ENCODE results near the gene CXCL5. TPM values are rescaled to one million over a fixed set of nuclear protein-coding genes. Genes with fewer than 3 reads are reported as not detected.

The CXCL5 gene
- polyA plus RNA-seq, 1 of the 3 experiments (the other 2 are of a cell fraction), result 0.02 TPM

DNA sequence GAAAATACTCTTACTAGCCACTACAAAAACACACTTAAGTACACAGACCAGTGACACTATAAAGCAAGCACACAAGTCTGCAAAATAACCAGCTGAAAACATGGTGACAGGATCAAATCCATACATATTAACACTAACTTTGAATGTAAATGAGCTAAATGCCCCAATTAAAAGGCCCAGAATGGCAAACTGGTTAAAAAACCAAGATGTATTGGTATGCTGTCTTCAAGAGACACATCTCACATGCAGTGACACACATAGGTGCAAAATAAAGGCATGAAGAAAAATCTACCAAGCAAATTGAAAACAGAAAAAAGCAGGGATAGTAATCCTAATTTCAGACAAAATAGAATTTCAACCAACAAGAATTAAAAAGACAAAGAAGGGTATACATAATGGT lies 27.5 kb downstream of the CXCL5 start:
- DNase-seq, result no peak
- Histone ChIP-seq H3K9me2 (no peaks in the 10 kb centered on the region), H3K36me3 (replicated peaks in 1 of 2; ENCODE audit: control insufficient read depth in 1 of 2, insufficient read depth in 2 of 2, low read length in 1 of 2) (no peaks in the 10 kb centered on the region), H3K79me2 (ENCODE audit: insufficient read depth) (no peaks in the 10 kb centered on the region), H3K4me3 (ENCODE audit: low read depth in 2 of 2, low read length in 1 of 2) (no peak overlapping the region), H3K9ac (no peak overlapping the region), H3K27me3 (ENCODE audit: insufficient read depth) (no peaks in the 10 kb centered on the region), H4K20me1 (ENCODE audit: insufficient read depth) (no peaks in the 10 kb centered on the region), H3K9me3 (no peaks in the 10 kb centered on the region), H3K4me1 (ENCODE audit: control insufficient read depth in 1 of 2, insufficient read depth in 2 of 2, low read depth in 1 of 2, low read length in 1 of 2) (no peaks in the 10 kb centered on the region), H3F3A (replicated peaks; ENCODE audit: insufficient read depth) (no peaks in the 10 kb centered on the region), H3K4me2 (no peak overlapping the region), H3K27ac (ENCODE audit: low read depth in 2 of 2, low read length in 1 of 2) (no peak overlapping the region), H2AFZ (ENCODE audit: low read depth) (no peak overlapping the region)
- ChIA-PET POLR2A (no interaction called here), CTCF (no interaction called here)
- TF ChIP-seq YY1 (IDR thresholded peaks at IDR 0.05; ENCODE audit: low read depth), result no peak
- TF ChIP-seq GATA2 (CRISPR knock-in tag; IDR thresholded peaks at IDR 0.05), result no peak
- TF ChIP-seq, protein P1, sequence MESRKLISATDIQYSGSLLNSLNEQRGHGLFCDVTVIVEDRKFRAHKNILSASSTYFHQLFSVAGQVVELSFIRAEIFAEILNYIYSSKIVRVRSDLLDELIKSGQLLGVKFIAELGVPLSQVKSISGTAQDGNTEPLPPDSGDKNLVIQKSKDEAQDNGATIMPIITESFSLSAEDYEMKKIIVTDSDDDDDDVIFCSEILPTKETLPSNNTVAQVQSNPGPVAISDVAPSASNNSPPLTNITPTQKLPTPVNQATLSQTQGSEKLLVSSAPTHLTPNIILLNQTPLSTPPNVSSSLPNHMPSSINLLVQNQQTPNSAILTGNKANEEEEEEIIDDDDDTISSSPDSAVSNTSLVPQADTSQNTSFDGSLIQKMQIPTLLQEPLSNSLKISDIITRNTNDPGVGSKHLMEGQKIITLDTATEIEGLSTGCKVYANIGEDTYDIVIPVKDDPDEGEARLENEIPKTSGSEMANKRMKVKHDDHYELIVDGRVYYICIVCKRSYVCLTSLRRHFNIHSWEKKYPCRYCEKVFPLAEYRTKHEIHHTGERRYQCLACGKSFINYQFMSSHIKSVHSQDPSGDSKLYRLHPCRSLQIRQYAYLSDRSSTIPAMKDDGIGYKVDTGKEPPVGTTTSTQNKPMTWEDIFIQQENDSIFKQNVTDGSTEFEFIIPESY (IDR thresholded peaks at IDR 0.05; ENCODE audit: borderline replicate concordance, low read depth), result no peak
- TF ChIP-seq RFX5 (IDR thresholded peaks at IDR 0.05; ENCODE audit: low read length), result no peak
- no peak for TF ChIP-seq FOXJ3 (CRISPR knock-in tag; IDR thresholded peaks at IDR 0.05)
- TF ChIP-seq RXRA (IDR thresholded peaks at IDR 0.05; ENCODE audit: borderline replicate concordance, low read depth), result no peak
- no peak for TF ChIP-seq TEAD4 (IDR thresholded peaks at IDR 0.05; ENCODE audit: borderline replicate concordance, insufficient read depth)
- TF ChIP-seq RAD21 (IDR thresholded peaks at IDR 0.05; ENCODE audit: low read length), result no peak
- TF ChIP-seq JUND (IDR thresholded peaks at IDR 0.05), result no peak
- TF ChIP-seq GABPA (IDR thresholded peaks at IDR 0.05; ENCODE audit: low read depth), result no peak
- TF ChIP-seq CHD2 (IDR thresholded peaks at IDR 0.05; ENCODE audit: low read length, partially characterized antibody), result no peak
- TF ChIP-seq, protein P2, sequence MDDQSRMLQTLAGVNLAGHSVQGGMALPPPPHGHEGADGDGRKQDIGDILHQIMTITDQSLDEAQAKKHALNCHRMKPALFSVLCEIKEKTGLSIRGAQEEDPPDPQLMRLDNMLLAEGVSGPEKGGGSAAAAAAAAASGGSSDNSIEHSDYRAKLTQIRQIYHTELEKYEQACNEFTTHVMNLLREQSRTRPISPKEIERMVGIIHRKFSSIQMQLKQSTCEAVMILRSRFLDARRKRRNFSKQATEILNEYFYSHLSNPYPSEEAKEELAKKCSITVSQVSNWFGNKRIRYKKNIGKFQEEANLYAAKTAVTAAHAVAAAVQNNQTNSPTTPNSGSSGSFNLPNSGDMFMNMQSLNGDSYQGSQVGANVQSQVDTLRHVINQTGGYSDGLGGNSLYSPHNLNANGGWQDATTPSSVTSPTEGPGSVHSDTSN (IDR thresholded peaks at IDR 0.05), result no peak
- TF ChIP-seq EZH2phosphoT487 (IDR thresholded peaks at IDR 0.05; ENCODE audit: borderline replicate concordance, low read depth), result no peak
- TF ChIP-seq, protein P3, sequence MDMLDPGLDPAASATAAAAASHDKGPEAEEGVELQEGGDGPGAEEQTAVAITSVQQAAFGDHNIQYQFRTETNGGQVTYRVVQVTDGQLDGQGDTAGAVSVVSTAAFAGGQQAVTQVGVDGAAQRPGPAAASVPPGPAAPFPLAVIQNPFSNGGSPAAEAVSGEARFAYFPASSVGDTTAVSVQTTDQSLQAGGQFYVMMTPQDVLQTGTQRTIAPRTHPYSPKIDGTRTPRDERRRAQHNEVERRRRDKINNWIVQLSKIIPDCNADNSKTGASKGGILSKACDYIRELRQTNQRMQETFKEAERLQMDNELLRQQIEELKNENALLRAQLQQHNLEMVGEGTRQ (IDR thresholded peaks at IDR 0.05; ENCODE audit: borderline replicate concordance, low read depth, low read length), result no peak

DNA sequence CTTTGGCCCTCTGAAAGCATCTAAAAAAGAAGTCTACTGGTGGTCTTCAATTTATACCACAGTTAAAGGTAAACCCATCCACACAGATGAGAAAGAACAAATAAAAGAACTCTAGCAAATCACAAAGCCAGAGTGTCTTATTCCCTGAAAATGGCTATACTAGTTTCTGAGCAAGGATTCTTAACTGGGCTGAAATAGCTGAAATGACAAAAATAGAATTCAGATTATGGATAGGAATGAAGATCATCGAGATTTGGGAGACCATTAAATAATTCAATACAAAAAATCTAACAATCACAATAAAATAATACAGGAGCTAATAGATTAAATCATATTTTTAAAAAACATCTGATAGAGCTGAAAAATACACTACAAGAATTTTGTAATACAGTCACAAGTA lies 28.5 kb downstream of the CXCL5 start:
- no peaks in the 10 kb centered on the region for H3K27me3 ChIP-seq (ENCODE audit: insufficient read depth)
- no peaks in the 10 kb centered on the region for H3K36me3 ChIP-seq (replicated peaks in 1 of 2; ENCODE audit: control insufficient read depth in 1 of 2, insufficient read depth in 2 of 2, low read length in 1 of 2)
- H2AFZ ChIP-seq (ENCODE audit: low read depth), result no peak overlapping the region
- no peak overlapping the region for H3K27ac ChIP-seq (ENCODE audit: low read depth in 2 of 2, low read length in 1 of 2)
- no peaks in the 10 kb centered on the region for H3F3A ChIP-seq (replicated peaks; ENCODE audit: insufficient read depth)
- H4K20me1 ChIP-seq (ENCODE audit: insufficient read depth), result no peaks in the 10 kb centered on the region
- H3K4me2 ChIP-seq, result no peak overlapping the region
- no peaks in the 10 kb centered on the region for H3K4me1 ChIP-seq (ENCODE audit: control insufficient read depth in 1 of 2, insufficient read depth in 2 of 2, low read depth in 1 of 2, low read length in 1 of 2)
- no peak for DNase-seq
- 4% methylated on average over 1 of the region's 1 CpG for WGBS (ENCODE audit: low lambda C conversion rate)
- no peaks in the 10 kb centered on the region for H3K79me2 ChIP-seq (ENCODE audit: insufficient read depth)
- no peak overlapping the region for H3K4me3 ChIP-seq (ENCODE audit: low read depth in 2 of 2, low read length in 1 of 2)
- no peaks in the 10 kb centered on the region for H3K9me2 ChIP-seq
- ChIA-PET CTCF (interaction anchor here (0.7 kb wide), 1 partner anchor 43 kb away, joined by 3 read pairs; no protein-coding TSS in a partner anchor), POLR2A (no interaction called here)
- TF ChIP-seq TCF12 (IDR thresholded peaks at IDR 0.05), result no peak
- TF ChIP-seq RFX5 (IDR thresholded peaks at IDR 0.05; ENCODE audit: low read length), result no peak
- TF ChIP-seq, protein P2 (IDR thresholded peaks at IDR 0.05), result no peak
- TF ChIP-seq, protein P3 (IDR thresholded peaks at IDR 0.05; ENCODE audit: borderline replicate concordance, low read depth, low read length), result no peak
- TF ChIP-seq EZH2phosphoT487 (IDR thresholded peaks at IDR 0.05; ENCODE audit: borderline replicate concordance, low read depth), result no peak
- TF ChIP-seq YY1 (IDR thresholded peaks at IDR 0.05; ENCODE audit: low read depth), result no peak
- no peak for TF ChIP-seq MXI1 (IDR thresholded peaks at IDR 0.05; ENCODE audit: low read depth, low read length)
- TF ChIP-seq RCOR1 (IDR thresholded peaks at IDR 0.05; ENCODE audit: low read length), result no peak
- H3K9me3 ChIP-seq, result no peaks in the 10 kb centered on the region
- H3K9ac ChIP-seq, result no peak overlapping the region

Data from SK-N-SH (cell line).